ENCODE measurements around the gene ZNF385A. TPM values are rescaled to one million over a fixed set of nuclear protein-coding genes. Genes with fewer than 3 reads are reported as not detected.
"Not testable (repeated sequence)": the region's sequence is repeated elsewhere in the genome, so short reads cannot be mapped to it uniquely, and the experiment has no call there.

ZNF385A gene
- total and polyA plus RNA-seq, 2 experiments from 2014 or later, result 13.4 to 20.0 TPM

DNA sequence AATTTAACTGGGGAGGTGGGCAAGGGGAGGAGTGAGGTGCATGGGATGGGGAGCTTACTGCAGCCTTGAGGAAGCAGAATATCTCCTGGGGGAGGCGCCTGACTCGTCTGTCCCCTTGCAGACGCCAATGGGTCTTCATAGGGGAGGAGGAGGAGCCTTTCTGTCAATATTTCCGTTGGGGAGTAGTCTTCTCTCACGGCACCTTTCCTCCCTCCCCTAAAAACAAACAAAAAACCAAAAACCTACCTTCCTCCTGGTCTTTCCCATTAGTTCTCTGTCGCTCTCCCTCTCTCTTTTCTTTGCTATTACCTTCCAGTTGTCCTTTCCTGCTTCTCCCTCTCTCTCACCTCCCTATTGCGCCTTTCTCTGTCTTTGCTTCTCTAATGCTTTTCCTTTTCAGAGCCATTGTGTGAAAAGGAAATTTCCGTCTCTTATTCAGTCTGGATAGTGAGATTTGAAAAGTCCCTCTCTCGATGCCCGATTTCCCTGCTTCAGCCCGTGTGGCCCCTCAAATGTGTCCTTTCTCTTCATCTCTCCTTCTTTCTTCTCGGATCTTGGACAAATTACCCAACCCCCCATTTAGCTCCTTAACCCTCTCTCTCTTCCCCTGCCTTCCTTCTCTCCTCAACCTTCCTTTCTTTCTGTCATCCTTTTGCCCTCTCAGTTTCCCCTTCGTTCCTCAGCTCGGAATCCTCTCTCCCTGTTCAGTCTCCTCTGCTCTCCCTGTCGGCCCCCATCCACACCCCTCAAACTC, 26.2 kb downstream of the ZNF385A start:
- H3K27ac ChIP-seq, result peak overlapping the region; percentile 79
- H3K36me3 ChIP-seq, result no peaks in the 10 kb centered on the region
- no peak for DNase-seq (ENCODE audit: low read depth in 1 of 2, low spot score in 1 of 2)
- H3K4me3 ChIP-seq, result peak overlapping the region; percentile 46
- no peaks in the 10 kb centered on the region for H3K9me3 ChIP-seq (ENCODE audit: low read depth)
- H3K4me1 ChIP-seq (ENCODE audit: low read depth), result peaks cover 52% of the 10 kb centered on the region
- TF ChIP-seq, protein P1, sequence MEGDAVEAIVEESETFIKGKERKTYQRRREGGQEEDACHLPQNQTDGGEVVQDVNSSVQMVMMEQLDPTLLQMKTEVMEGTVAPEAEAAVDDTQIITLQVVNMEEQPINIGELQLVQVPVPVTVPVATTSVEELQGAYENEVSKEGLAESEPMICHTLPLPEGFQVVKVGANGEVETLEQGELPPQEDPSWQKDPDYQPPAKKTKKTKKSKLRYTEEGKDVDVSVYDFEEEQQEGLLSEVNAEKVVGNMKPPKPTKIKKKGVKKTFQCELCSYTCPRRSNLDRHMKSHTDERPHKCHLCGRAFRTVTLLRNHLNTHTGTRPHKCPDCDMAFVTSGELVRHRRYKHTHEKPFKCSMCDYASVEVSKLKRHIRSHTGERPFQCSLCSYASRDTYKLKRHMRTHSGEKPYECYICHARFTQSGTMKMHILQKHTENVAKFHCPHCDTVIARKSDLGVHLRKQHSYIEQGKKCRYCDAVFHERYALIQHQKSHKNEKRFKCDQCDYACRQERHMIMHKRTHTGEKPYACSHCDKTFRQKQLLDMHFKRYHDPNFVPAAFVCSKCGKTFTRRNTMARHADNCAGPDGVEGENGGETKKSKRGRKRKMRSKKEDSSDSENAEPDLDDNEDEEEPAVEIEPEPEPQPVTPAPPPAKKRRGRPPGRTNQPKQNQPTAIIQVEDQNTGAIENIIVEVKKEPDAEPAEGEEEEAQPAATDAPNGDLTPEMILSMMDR (IDR thresholded peaks at IDR 0.05; ENCODE audit: low read depth, low read length), result no peak
- no peaks in the 10 kb centered on the region for H3K27me3 ChIP-seq

DNA sequence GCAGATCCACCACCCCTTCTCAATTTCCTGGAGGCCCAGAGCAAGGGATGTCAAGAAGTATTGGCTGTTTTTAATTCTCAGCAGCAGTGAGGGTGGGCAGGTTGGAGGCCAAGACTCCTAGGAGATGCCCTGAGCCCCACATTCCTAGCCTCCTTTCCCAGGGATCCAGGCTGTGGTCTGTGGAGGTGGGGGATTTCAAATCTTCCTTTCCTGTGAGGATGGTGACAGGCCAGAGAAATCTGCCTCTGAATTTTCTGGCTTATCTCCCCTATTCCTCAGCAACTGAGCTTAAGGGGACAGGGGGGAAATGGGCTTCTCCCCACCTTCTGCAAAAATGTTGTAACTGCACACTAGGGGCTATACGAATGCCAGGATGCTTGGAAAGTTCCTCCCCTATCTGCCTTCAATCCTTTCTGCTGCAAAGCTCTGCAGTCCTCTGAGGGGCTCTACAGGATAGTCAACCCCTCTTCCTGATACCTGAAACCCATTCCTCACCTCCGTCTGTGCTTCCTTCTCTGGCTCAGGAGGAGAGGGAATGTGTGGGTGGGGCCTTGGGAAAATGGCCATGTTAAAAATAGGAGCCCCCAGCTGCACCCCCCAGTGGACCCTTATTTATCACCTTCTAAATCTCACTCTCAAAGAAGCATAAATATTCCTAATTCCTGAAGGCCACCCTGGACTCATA, 26.9 kb downstream of the ZNF385A start:
- Histone ChIP-seq H3K27me3 (no peaks in the 10 kb centered on the region), H3K36me3 (no peaks in the 10 kb centered on the region), H3K4me1 (ENCODE audit: low read depth) (peaks cover 59% of the 10 kb centered on the region), H3K27ac (peak overlapping the region; percentile 79), H3K9me3 (ENCODE audit: low read depth) (no peaks in the 10 kb centered on the region), H3K4me3 (peak overlapping the region; percentile 46)
- no peak for DNase-seq (ENCODE audit: low read depth in 1 of 2, low spot score in 1 of 2)
- TF ChIP-seq, protein P1 (IDR thresholded peaks at IDR 0.05; ENCODE audit: low read depth, low read length), result no peak

DNA sequence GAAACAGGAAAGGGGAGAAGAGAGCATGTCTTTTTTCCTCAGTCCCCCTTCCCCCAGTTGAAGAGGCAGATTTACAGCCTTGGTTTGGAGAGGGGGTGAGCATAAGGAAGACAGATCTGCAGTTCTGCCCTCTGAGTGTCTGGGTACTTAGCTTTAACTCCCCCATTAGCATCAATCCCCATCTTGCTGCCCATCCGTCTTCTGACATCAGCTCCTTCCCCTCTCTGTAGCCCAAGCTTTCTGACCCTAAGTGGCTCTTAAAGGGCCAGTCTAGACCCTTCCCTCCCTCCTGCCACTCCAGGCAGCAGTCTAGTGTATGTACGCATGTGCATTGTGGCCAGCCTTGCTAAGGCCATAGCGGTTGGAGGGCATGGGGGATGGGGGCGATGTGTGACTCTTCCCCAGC, 27.6 kb downstream of the ZNF385A start:
- Histone ChIP-seq H3K36me3 (no peaks in the 10 kb centered on the region), H3K27ac (peak overlapping the region; percentile 70), H3K27me3 (no peaks in the 10 kb centered on the region), H3K4me3 (no peak overlapping the region), H3K4me1 (ENCODE audit: low read depth) (peaks cover 65% of the 10 kb centered on the region), H3K9me3 (ENCODE audit: low read depth) (no peaks in the 10 kb centered on the region)
- DNase-seq (ENCODE audit: low read depth in 1 of 2, low spot score in 1 of 2), result no peak
- TF ChIP-seq, protein P1 (IDR thresholded peaks at IDR 0.05; ENCODE audit: low read depth, low read length), result no peak

DNA sequence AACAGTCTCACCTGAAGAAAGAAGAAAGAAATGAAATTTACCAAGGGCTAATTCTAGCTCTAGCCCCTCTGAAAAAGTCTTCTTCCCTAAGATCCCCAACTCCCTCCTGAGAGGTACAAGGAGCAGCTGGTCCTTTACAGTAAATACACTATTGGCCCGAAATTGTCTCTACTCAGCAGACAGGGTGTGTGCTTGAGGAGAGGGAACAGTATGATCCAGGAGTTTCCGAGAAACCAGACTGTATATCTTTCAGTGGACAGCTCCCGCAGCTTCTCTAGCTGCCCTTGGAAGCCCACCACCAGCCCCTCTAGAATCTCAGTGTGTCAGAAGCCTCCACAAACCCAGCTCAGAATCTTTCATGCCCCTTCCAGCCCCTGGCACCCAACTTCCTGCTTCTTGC, 28.3 kb downstream of the ZNF385A start:
- no peaks in the 10 kb centered on the region for H3K27me3 ChIP-seq
- H3K4me1 ChIP-seq (ENCODE audit: low read depth), result peaks cover 68% of the 10 kb centered on the region
- H3K9me3 ChIP-seq (ENCODE audit: low read depth), result no peaks in the 10 kb centered on the region
- H3K4me3 ChIP-seq, result no peak overlapping the region
- peak overlapping the region; percentile 70 for H3K27ac ChIP-seq
- TF ChIP-seq, protein P1 (IDR thresholded peaks at IDR 0.05; ENCODE audit: low read depth, low read length), result no peak
- no peak for DNase-seq (ENCODE audit: low read depth in 1 of 2, low spot score in 1 of 2)
- H3K36me3 ChIP-seq, result no peaks in the 10 kb centered on the region

DNA sequence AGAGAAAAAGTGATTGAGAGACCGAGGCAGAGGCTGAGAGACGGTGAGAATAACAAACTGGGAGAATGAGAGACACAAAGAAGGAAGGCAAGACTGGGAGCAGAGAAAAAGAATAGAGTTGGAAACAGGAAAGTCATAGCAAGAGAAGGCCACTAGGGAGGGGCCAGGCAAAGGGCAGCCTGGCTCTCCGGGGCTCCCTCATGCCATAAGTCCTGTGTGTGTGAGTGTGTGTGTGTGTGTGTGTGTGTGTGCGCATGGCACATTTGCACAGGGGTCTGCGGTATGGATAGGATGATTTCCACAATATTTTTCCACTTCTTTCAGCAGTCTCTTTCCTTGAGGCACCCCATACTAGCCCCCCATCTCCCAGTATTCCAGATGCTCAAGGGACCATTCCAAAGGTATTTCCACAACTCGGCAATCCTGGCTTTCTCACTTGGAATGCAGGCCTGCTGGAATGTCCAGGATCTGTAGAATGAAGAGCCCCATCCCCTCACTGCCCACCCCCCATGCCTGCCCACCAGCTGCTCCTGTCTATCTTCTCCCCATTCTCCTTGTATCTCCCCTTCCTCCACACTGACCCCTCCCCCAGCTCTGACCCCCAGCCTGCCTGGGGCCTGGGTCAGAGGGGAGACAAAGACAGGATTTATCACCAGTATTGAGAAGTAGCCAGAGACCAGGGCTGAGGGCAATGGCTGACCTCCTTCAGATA, 29.3 kb downstream of the ZNF385A start:
- H3K4me1 ChIP-seq (ENCODE audit: low read depth), result peaks cover 68% of the 10 kb centered on the region
- no peak for DNase-seq (ENCODE audit: low read depth in 1 of 2, low spot score in 1 of 2)

DNA sequence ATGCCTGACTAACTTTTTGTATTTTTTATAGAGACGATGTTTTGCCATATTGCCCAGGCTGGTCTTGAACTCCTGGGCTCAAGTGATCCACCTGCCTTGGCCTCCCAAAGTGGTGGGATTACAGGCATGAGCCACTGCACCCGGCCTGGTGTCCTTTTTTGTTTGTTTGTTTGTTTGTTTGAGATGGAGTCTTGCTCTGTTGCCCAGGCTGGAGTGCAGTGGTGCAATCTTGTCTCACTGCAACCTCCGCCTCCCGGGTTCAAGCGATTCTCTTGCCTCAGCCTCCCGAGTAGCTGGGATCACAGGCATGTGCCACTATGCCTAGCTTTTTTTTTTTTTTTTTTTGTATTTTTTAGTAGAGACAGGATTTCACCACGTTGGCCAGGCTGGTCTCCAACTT, 30.3 kb downstream of the ZNF385A start:
- H3K4me1 ChIP-seq (ENCODE audit: low read depth), result peaks cover 61% of the 10 kb centered on the region
- not testable (repeated sequence) for DNase-seq (ENCODE audit: low read depth in 1 of 2, low spot score in 1 of 2); H3K9me3 ChIP-seq (ENCODE audit: low read depth); H3K27ac ChIP-seq; H3K27me3 ChIP-seq; H3K4me3 ChIP-seq; H3K36me3 ChIP-seq

More for the DNA sequence above, 29.3 kb downstream of the ZNF385A start:
- H3K27ac ChIP-seq, result peak overlapping the region; percentile 70
- TF ChIP-seq, protein P1 (IDR thresholded peaks at IDR 0.05; ENCODE audit: low read depth, low read length), result no peak
- H3K27me3 ChIP-seq, result no peaks in the 10 kb centered on the region
- H3K4me3 ChIP-seq, result no peak overlapping the region
- H3K36me3 ChIP-seq, result peaks cover 3% of the 10 kb centered on the region
- H3K9me3 ChIP-seq (ENCODE audit: low read depth), result no peaks in the 10 kb centered on the region

Data from cardiac muscle cell (in vitro differentiated cells and primary cell).